PC-9 (cell line): ENCODE data around the gene MADCAM1. TPM values are rescaled to one million over a fixed set of nuclear protein-coding genes. Genes with fewer than 3 reads are reported as not detected.

ENCODE experiments used
- BruUV-seq: library from RNA; stranded (reverse); fragments of 400-500 nt; replicated peaks from 2 replicates; lab custom pipeline; 2021; lab: Mats Ljungman, UMichigan
- CTCF ChIA-PET: fragments of 300-600 bp; sonication (Branson Sonifier 250); formaldehyde crosslinking; loops from one replicate; lab custom pipeline; 2022; ENCODE audit warnings: antibody characterized with exemption; lab: Charles Lee
- POLR2A ChIA-PET: fragments of 300-600 bp; sonication (Branson Sonifier 250); formaldehyde crosslinking; loops from one replicate; lab custom pipeline; 2022; ENCODE audit warnings: antibody characterized with exemption; ENCODE audit not compliant: unreplicated experiment; lab: Charles Lee
- DNase-seq, 2 experiments: peaks; one replicate each; pipeline versions ENCODE4 v3.0.0 to v3.0.0-alpha.2; 2015 to 2022; ENCODE audit warnings: mixed read lengths in 1 of 2
- H2AFZ ChIP-seq: fragments of 200-600 bp; sonication (generic); 2 replicates; pipeline ENCODE4 v1.8.1; 2017; ENCODE audit warnings: antibody characterized with exemption
- H3F3A ChIP-seq: fragments of 200-600 bp; sonication (generic); 2 replicates; pipeline ENCODE4 v1.8.1; 2017; ENCODE audit warnings: antibody characterized with exemption, mild to moderate bottlenecking, low read depth; ENCODE audit not compliant: insufficient read depth
- H3K27ac ChIP-seq: fragments of 200-600 bp; sonication (generic); 2 replicates; pipeline ENCODE4 v1.6.1; 2016; ENCODE audit warnings: mixed run types
- H3K27me3 ChIP-seq: fragments of 200-600 bp; sonication (generic); 2 replicates; pipeline ENCODE4 v1.6.1; 2016; ENCODE audit warnings: low read depth, mixed run types; ENCODE audit not compliant: insufficient read depth
- H3K36me3 ChIP-seq: fragments of 200-600 bp; sonication (generic); 2 replicates; pipeline ENCODE4 v1.6.1; 2016; ENCODE audit warnings: low read depth, mixed run types
- H3K4me1 ChIP-seq: fragments of 200-600 bp; sonication (generic); replicated peaks from 2 replicates; pipeline ENCODE4 v1.6.1; 2016; ENCODE audit warnings: mixed run types; ENCODE audit not compliant: insufficient read depth
- H3K4me2 ChIP-seq: fragments of 200-600 bp; sonication (generic); 2 replicates; pipeline ENCODE4 v1.6.1; 2017; ENCODE audit warnings: mixed run types
- H3K4me3 ChIP-seq: fragments of 200-600 bp; sonication (generic); 2 replicates; pipeline ENCODE4 v1.6.1; 2016; ENCODE audit warnings: mixed run types
- H3K79me2 ChIP-seq: fragments of 200-600 bp; sonication (generic); 2 replicates; pipeline ENCODE4 v1.6.1; 2017; ENCODE audit warnings: low read depth, mixed run types
- H3K9me2 ChIP-seq: fragments of 200-600 bp; sonication (generic); 2 replicates; pipeline ENCODE4 v1.8.1; 2017; ENCODE audit warnings: mild to moderate bottlenecking; ENCODE audit not compliant: insufficient read depth
- H3K9me3 ChIP-seq: fragments of 200-600 bp; sonication (generic); 2 replicates; pipeline ENCODE4 v1.8.1; 2016; ENCODE audit warnings: low read depth; ENCODE audit not compliant: insufficient read depth
- H4K20me1 ChIP-seq: fragments of 200-600 bp; sonication (generic); 2 replicates; pipeline ENCODE4 v1.8.1; 2017; ENCODE audit not compliant: insufficient read depth
- EZH2 ChIP-seq: fragments of 200-600 bp; sonication (generic); IDR thresholded peaks from 2 replicates; pipeline ENCODE4 v1.8.0; 2017; ENCODE audit warnings: antibody characterized with exemption, low read depth
- intact Hi-C: fragments of 100-400 bp; cut with micrococcal nuclease; formaldehyde crosslinking; loops from one replicate; pipeline ENCODE4 v1.10.0; 2022; ENCODE audit not compliant: unreplicated experiment
- total RNA-seq: library from RNA; stranded (reverse); gene quantifications from 2 replicates; pipeline ENCODE4 v1.2.3, GENCODE V29; 2021
- TF ChIP-seq, protein P1 (sequence below): fragments of 200-600 bp; sonication (generic); conservative IDR thresholded peaks from 2 replicates; pipeline ENCODE4 v1.6.1; 2017; ENCODE audit warnings: mixed run types, antibody characterized with exemption, mild to moderate bottlenecking, moderate library complexity

The MADCAM1 gene
- total RNA-seq, 1 experiment from 2014 or later: 1.1 TPM

DNA sequence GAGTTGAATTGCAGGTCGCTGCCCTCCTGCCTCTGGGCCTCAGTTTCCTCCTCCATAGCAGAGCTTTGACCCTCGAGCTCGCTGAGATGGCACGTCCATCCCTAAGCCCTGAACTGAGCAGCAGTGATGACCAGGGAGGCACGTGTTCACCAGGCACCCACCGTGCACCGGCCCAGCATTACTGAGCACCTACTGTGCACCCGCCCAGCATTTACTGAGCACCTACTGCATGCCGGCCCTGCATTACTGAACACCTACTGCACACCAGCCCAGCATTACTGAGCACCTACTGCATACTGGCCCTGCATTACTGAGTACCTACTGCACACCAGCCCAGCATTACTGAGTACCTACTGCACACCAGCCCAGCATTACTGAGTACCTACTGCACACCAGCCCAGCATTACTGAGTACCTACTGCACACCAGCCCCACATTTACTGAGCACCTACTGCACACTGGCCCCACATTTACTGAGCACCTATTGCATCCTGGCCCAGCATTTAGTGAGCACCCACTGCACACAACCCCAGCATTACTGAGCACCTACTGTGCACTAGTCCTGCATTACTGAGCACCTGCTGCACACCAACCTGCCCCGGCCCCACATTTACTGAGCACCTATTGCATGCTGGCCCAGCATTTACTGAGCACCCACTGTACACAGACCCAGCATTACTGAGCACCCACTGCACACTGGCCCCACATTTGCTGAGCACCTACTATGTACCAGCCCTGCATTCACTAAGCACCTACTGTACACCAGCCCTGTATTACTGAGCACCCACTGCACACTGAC, 17.3 kb downstream of the MADCAM1 start:
- POLR2A ChIA-PET: no interaction called here
- TF ChIP-seq EZH2: no peak
- TF ChIP-seq, protein P1, sequence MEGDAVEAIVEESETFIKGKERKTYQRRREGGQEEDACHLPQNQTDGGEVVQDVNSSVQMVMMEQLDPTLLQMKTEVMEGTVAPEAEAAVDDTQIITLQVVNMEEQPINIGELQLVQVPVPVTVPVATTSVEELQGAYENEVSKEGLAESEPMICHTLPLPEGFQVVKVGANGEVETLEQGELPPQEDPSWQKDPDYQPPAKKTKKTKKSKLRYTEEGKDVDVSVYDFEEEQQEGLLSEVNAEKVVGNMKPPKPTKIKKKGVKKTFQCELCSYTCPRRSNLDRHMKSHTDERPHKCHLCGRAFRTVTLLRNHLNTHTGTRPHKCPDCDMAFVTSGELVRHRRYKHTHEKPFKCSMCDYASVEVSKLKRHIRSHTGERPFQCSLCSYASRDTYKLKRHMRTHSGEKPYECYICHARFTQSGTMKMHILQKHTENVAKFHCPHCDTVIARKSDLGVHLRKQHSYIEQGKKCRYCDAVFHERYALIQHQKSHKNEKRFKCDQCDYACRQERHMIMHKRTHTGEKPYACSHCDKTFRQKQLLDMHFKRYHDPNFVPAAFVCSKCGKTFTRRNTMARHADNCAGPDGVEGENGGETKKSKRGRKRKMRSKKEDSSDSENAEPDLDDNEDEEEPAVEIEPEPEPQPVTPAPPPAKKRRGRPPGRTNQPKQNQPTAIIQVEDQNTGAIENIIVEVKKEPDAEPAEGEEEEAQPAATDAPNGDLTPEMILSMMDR: no peak
- no peak overlapping the region for H3K4me2 ChIP-seq

GRCh38 chr19:514166-514663, 17.9 kb downstream of the MADCAM1 start:
- no peak overlapping the region for H3K4me3 ChIP-seq
- no peak for DNase-seq
- intact Hi-C loops: no loop called here
- no peaks in the 10 kb centered on the region for H3K9me2 ChIP-seq
- H4K20me1 ChIP-seq: no peaks in the 10 kb centered on the region
- H3K27ac ChIP-seq: no peak overlapping the region
- H3K36me3 ChIP-seq: no peaks in the 10 kb centered on the region
- H2AFZ ChIP-seq: no peak overlapping the region
- POLR2A ChIA-PET: no interaction called here
- H3F3A ChIP-seq: peaks cover 12% of the 10 kb centered on the region; the same call in 1 of the 2 replicates
- no peaks in the 10 kb centered on the region for H3K4me1 ChIP-seq
- no peak for TF ChIP-seq EZH2
- TF ChIP-seq, protein P1: no peak
- no peaks in the 10 kb centered on the region for H3K27me3 ChIP-seq
- no peak overlapping the region for H3K4me2 ChIP-seq
- CTCF ChIA-PET: no interaction called here
- no TSS peak for BruUV-seq
- no peaks in the 10 kb centered on the region for H3K79me2 ChIP-seq
- no peaks in the 10 kb centered on the region for H3K9me3 ChIP-seq

More for the DNA sequence above, 17.3 kb downstream of the MADCAM1 start:
- H3K27ac ChIP-seq: no peak overlapping the region
- intact Hi-C loops: no loop called here
- CTCF ChIA-PET: no interaction called here
- no peaks in the 10 kb centered on the region for H4K20me1 ChIP-seq
- BruUV-seq: no TSS peak
- H3K9me2 ChIP-seq: no peaks in the 10 kb centered on the region
- no peaks in the 10 kb centered on the region for H3K27me3 ChIP-seq
- H3K4me1 ChIP-seq: no peaks in the 10 kb centered on the region
- H3F3A ChIP-seq: peaks cover 12% of the 10 kb centered on the region; the same call in 1 of the 2 replicates
- no peaks in the 10 kb centered on the region for H3K36me3 ChIP-seq
- no peak overlapping the region for H2AFZ ChIP-seq
- no peak for DNase-seq
- no peaks in the 10 kb centered on the region for H3K79me2 ChIP-seq
- H3K4me3 ChIP-seq: no peak overlapping the region
- H3K9me3 ChIP-seq: no peaks in the 10 kb centered on the region

- ChIA-PET POLR2A (no interaction called here), CTCF (no interaction called here)
- Histone ChIP-seq H3K79me2 (no peaks in the 10 kb centered on the region), H3K4me3 (no peak overlapping the region), H3K9me2 (no peaks in the 10 kb centered on the region), H4K20me1 (no peaks in the 10 kb centered on the region), H3F3A (peaks cover 10% of the 10 kb centered on the region; the same call in 1 of the 2 replicates), H3K27ac (no peak overlapping the region), H3K27me3 (no peaks in the 10 kb centered on the region), H3K4me1 (no peaks in the 10 kb centered on the region), H3K9me3 (no peaks in the 10 kb centered on the region), H3K36me3 (no peaks in the 10 kb centered on the region), H2AFZ (no peak overlapping the region), H3K4me2 (no peak overlapping the region)
- intact Hi-C loops: no loop called here
- no peak for TF ChIP-seq EZH2
- TF ChIP-seq, protein P1: no peak
- no peak for DNase-seq
- BruUV-seq: no TSS peak
Measured at GRCh38 chr19:517721-518597, 21.7 kb downstream of the MADCAM1 start.
